Middle frontal gyrus (tissue), 1 donor: ENCODE measurements around the gene OASL.

Experiments used
- DNase-seq: peaks from one replicate; pipeline ENCODE4 v3.0.0-alpha.2; 2015; ENCODE audit warnings: low spot score; ENCODE audit errors: extremely low spot score

Gene OASL

DNA sequence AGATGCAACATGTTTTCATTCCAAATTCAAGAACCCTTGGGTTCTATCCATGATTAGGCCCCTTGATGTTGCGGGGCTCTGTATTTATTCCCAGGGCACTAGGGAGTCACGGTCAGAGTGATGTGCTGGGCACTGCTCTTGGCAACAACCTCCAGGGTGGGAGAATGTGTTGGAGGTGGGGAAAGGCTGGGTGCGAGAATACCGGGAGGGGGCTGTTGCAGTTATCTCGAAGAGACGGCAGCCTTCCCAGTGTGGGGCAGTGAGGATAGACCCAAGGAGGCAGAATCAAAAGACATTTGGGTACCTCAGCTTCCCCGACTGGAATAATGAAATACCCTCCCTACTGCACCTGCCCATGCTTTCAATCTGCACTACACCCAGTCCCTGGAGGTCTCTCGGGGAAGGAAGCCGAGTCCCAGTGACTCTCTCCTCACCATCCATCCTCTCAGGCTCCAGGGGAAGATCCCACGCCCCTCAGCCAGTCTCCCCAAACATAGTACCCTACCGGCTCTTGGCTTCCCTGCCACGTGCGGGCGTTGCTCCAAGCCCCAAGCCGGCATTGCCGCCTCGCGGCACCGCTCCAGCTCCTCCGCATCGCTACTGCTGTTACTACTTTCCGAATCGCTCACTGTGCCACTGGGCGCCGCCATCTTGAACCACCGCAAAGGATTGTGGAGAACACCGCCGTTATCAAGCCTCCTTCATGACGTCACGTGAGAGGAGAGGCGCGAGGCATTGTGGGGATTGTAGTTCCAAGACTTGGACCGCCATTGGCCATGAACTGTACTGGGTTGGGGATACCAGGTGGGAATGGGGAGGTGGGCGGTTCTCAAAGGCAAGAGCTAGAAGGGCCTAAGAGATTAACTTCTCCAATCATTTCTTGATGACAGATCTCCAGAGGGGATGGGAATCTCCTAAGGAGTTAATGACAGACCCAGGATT lies 22.9 kb downstream of the OASL start, which contains the start of gene C12orf43:
Gene C12orf43, minus strand, starts transcription at position 663 of the 942 bp plus-strand sequence. Its CDS starts 13 bp downstream, at position 650.
- peak; percentile 91 for DNase-seq

GRCh38 chr12:121013715-121014114 lies 25.3 kb downstream of the OASL start:
- no peak for DNase-seq

DNA sequence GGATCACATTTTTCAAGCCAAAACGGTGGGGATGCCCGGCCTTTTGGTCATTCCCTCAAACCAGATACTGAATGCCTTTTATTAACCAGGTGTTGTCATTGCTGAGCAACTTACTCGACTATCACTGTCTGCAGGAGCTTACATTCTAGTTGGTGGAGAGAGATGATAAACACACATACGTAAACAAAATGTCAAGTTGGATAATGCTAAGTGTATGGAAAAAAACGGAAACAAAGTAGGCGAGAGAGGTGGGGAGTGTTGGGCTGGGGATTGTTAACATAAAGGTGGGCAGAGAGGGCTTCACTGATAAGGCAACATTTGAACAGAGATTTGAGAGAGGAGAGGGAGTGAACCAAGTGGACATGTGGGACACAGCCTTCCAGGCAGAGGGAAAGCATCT lies 27.2 kb downstream of the OASL start:
- no peak for DNase-seq

DNA sequence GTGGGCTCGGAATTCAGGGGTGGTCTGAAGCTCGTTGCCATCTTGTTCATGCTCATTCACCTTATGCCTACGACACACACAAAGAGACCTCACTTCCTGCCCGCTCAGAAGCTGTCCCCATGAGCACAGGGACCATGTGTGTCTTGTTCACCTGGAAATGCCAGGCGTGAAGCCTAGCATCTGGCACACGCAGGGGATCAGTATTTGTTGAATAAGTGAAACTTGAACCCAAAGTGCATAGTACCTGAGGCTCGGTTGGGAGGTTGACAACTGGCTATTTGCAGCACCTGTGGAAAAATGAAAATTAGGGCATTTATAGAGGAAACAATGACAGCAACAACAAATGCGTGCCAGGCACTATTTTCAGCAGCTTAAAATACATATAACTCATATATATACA lies 28.2 kb downstream of the OASL start:
- no peak for DNase-seq

- no peak for DNase-seq
Measured at GRCh38 chr12:121009741-121010140, 29.3 kb downstream of the OASL start.

DNA sequence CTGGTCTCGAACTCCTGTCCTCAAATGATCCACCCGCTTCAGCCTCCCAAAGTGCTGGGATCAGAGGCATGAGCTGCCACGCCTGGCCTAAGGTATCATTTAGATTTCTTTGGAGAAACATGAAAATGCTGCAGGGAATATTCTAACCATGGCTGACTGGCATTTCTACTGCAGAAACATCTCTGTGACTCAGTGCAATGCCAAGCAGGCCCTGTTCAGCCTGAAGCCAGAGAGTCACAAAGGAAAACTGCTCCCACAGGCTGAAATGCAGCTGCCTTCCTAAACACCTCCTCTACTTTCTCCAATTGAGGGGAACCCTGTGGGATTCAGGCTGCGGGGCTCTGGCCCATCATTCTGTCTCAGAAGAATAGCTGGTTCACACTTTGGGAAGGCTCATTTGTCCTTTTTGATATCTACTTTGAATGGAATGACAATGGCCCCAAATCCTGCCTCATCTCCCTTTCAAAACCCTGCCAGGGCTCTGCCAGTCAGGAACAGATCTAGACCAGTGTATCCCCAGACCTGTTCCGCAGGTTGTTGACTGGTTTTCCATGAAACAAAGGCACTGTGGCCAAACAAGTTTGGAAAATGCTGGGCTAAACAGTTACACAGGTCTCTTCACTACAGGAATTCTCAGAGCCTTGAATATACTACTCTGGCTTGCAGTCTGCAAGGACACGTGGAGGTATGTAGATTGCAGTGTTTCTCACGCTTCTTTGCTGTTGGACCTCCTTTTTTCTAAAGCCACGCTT lies 30.5 kb downstream of the OASL start:
- DNase-seq = no peak

DNA sequence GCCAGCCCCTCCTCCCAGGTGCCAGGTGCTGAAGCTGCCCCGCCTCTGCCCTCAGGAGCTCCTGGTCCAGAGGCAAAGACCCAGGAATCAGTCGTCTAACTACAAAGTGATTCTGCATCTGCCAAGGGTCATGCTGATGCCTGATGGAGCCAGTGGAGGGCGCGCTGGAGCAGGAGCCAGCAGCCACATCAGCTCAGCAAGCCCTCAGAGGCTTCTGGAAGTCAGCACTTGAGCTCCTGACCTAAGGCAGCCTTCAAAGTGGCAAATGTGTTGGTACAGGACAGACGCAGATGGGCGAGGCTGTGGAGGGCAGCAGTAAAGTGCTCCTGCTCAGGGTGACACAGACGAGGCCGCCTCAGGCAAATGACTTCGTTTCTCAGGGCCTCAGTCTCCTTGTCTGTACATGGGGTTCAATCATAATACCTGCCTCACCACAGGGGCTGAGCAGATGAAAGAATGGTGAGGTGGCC lies 33.7 kb downstream of the OASL start:
- DNase-seq = no peak

- no peak for DNase-seq
Measured at GRCh38 chr12:121004253-121004815, 34.7 kb downstream of the OASL start.

- DNase-seq = no peak
Measured at GRCh38 chr12:121003650-121004049, 35.4 kb downstream of the OASL start.

- DNase-seq = no peak
Measured at GRCh38 chr12:121001841-121002483, 37.1 kb downstream of the OASL start.

GRCh38 chr12:121001060-121001459 lies 38.0 kb downstream of the OASL start:
- DNase-seq = no peak

DNA sequence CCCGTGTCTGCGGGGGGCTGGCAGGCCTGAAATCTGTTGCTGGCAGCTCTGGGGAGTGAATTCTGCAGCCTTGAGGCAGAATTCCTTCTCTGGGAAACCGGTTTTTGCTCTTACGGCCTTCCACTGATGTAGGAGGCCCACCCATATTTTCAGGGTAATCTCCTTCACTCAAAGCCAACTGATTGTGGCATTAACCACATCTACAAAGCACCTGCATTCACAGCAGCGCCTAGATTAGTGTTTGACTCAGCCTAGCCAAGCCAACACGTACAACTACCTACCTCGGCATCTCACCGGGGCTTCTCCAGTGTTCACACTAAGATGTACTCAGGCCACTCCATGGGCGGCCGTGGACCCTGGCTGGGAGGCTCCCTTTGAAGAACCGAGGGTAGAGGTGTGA lies 38.5 kb downstream of the OASL start:
- DNase-seq = no peak

- no peak for DNase-seq
Measured at GRCh38 chr12:120999191-121000120, 39.6 kb downstream of the OASL start.

- DNase-seq = no peak
Measured at GRCh38 chr12:120998435-120998834, 40.6 kb downstream of the OASL start.

GRCh38 chr12:120997448-120997847 lies 41.6 kb downstream of the OASL start:
- no peak for DNase-seq

GRCh38 chr12:120996133-120996746 lies 42.8 kb downstream of the OASL start:
- no peak for DNase-seq

- no peak for DNase-seq
Measured at GRCh38 chr12:120994589-120995337, 44.3 kb downstream of the OASL start.

GRCh38 chr12:120994059-120994458 lies 45.0 kb downstream of the OASL start:
- no peak for DNase-seq

DNA sequence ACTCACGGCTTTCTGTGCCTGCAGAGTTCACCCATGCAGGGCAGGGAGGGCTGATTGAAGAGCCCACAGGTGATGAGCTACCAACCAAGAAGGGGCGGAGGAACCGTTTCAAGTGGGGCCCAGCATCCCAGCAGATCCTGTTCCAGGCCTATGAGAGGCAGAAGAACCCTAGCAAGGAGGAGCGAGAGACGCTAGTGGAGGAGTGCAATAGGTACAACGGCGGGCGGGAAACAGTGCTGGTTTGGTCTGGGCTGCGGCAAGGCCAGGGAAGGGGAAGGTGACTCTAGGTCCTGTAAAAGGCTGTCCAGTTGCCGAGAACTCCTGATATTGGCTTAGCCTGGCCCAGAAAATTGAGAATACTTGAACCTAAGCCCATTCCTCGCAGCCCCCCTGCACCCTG lies 45.5 kb downstream of the OASL start:
- no peak for DNase-seq
